Mesenchymal stem cell (in vitro differentiated cells and primary cell): Measurements from ENCODE around the gene ZCCHC13. TPM values are rescaled to one million over a fixed set of nuclear protein-coding genes. Genes with fewer than 3 reads are reported as not detected.

Experiments used
- DNase-seq: peaks from one replicate; pipeline ENCODE4 v3.0.0-alpha.2; 2013
- H2AFZ ChIP-seq: one replicate; pipeline ENCODE4 v1.6.1; 2013; ENCODE audit warnings: low read depth, mild to moderate bottlenecking, control low read depth, inconsistent platforms, low read length, moderate library complexity
- H2AK5ac ChIP-seq: 2 replicates; pipeline ENCODE4 v1.6.1; 2013; ENCODE audit warnings: low read length, moderate library complexity, mild to moderate bottlenecking, inconsistent platforms; ENCODE audit not compliant: severe bottlenecking
- H2BK120ac ChIP-seq: one replicate; pipeline ENCODE4 v1.6.1; 2013; ENCODE audit warnings: low read depth, mild to moderate bottlenecking, inconsistent platforms, low read length, moderate library complexity
- H2BK12ac ChIP-seq, 2 experiments: one replicate each; pipeline ENCODE4 v1.6.1; 2013; ENCODE audit warnings: inconsistent platforms in 2 of 2, low read length in 2 of 2, mild to moderate bottlenecking in 2 of 2, moderate library complexity in 2 of 2, control low read depth in 1 of 2
- H2BK15ac ChIP-seq: one replicate; pipeline ENCODE4 v1.6.1; 2013; ENCODE audit warnings: mild to moderate bottlenecking, low read depth, inconsistent platforms; ENCODE audit not compliant: poor library complexity, severe bottlenecking
- H2BK5ac ChIP-seq: 2 replicates; pipeline ENCODE4 v1.6.1; 2013; ENCODE audit warnings: low read depth, mild to moderate bottlenecking, low read length, control low read depth, inconsistent platforms; ENCODE audit not compliant: poor library complexity, severe bottlenecking
- H3K14ac ChIP-seq, 2 experiments: one replicate each; pipeline ENCODE4 v1.6.1; 2013; ENCODE audit warnings: inconsistent platforms in 2 of 2, low read length in 2 of 2, control low read depth in 1 of 2, mild to moderate bottlenecking in 1 of 2, moderate library complexity in 1 of 2
- H3K18ac ChIP-seq, 2 experiments: one replicate each; pipeline ENCODE4 v1.6.1; 2013; ENCODE audit warnings: inconsistent platforms in 2 of 2, low read length in 2 of 2, control low read depth in 1 of 2, low read depth in 1 of 2, mild to moderate bottlenecking in 1 of 2
- H3K23ac ChIP-seq, 2 experiments: one replicate each; pipeline ENCODE4 v1.6.1; 2013; ENCODE audit warnings: inconsistent platforms in 2 of 2, low read length in 2 of 2, mild to moderate bottlenecking in 2 of 2, moderate library complexity in 2 of 2, control low read depth in 1 of 2
- H3K27ac ChIP-seq: 2 replicates; pipeline ENCODE4 v1.5.1; 2013; ENCODE audit warnings: mild to moderate bottlenecking, moderate library complexity, low read length, control low read depth, inconsistent platforms; ENCODE audit not compliant: poor library complexity, severe bottlenecking
- H3K27me3 ChIP-seq, 2 experiments: 2 replicates each; pipeline versions ENCODE4 v1.6.1 to v1.7.0; 2013; ENCODE audit warnings: low read length in 2 of 2, mild to moderate bottlenecking in 2 of 2, moderate library complexity in 2 of 2, control low read depth in 1 of 2, inconsistent platforms in 1 of 2; ENCODE audit not compliant: control insufficient read depth in 1 of 2, insufficient read depth in 1 of 2
- H3K36me3 ChIP-seq, 2 experiments: 2 replicates each; pipeline versions ENCODE4 v1.6.1 to v1.7.0; 2013; ENCODE audit warnings: low read length in 2 of 2, control low read depth in 1 of 2, inconsistent platforms in 1 of 2, low read depth in 1 of 2, mild to moderate bottlenecking in 1 of 2; ENCODE audit not compliant: insufficient read depth in 2 of 2, control insufficient read depth in 1 of 2
- H3K4ac ChIP-seq, 2 experiments: one replicate each; pipeline ENCODE4 v1.6.1; 2013; ENCODE audit warnings: inconsistent platforms in 2 of 2, low read length in 2 of 2, mild to moderate bottlenecking in 2 of 2, moderate library complexity in 2 of 2, control low read depth in 1 of 2, low read depth in 1 of 2
- H3K4me1 ChIP-seq: 2 replicates; pipeline ENCODE4 v1.6.1; 2013; ENCODE audit warnings: low read depth, low read length, control low read depth; ENCODE audit not compliant: control insufficient read depth, insufficient read depth
- H3K4me2 ChIP-seq: 2 replicates; pipeline ENCODE4 v1.6.1; 2013; ENCODE audit warnings: low read length, mild to moderate bottlenecking, inconsistent platforms; ENCODE audit not compliant: poor library complexity, severe bottlenecking
- H3K4me3 ChIP-seq, 2 experiments: 2 replicates each; pipeline versions ENCODE4 v1.5.1 to v1.7.0; 2013; ENCODE audit warnings: low read length in 2 of 2, mild to moderate bottlenecking in 2 of 2, control low read depth in 1 of 2, low read depth in 1 of 2; ENCODE audit not compliant: insufficient read depth in 1 of 2
- H3K79me1 ChIP-seq: replicated peaks from 2 replicates; pipeline ENCODE4 v1.6.1; 2013; ENCODE audit warnings: mild to moderate bottlenecking, control low read depth, low read length, inconsistent platforms; ENCODE audit not compliant: poor library complexity, severe bottlenecking
- H3K9ac ChIP-seq: 2 replicates; pipeline ENCODE4 v1.7.0; 2013; ENCODE audit warnings: mild to moderate bottlenecking, low read length, moderate library complexity
- H3K9me3 ChIP-seq: 2 replicates; pipeline ENCODE4 v1.7.0; 2013; ENCODE audit warnings: mild to moderate bottlenecking, low read length; ENCODE audit not compliant: control insufficient read depth
- H4K8ac ChIP-seq: one replicate; pipeline ENCODE4 v1.6.1; 2013; ENCODE audit warnings: inconsistent platforms, mild to moderate bottlenecking, low read length, moderate library complexity
- H4K91ac ChIP-seq: one replicate; pipeline ENCODE4 v1.6.1; 2013; ENCODE audit warnings: mild to moderate bottlenecking, low read length, inconsistent platforms
- WGBS: methylation state at CpG from one replicate; pipeline ENCODE4 v1.1.7; 2013; ENCODE audit warnings: mixed read lengths; 5-methylcytosine and 5-hydroxymethylcytosine counted together
- small RNA-seq: library from polyadenylated mRNA; stranded (forward); fragments of <200 nt; extraction: miRNeasy Mini kit (QIAGEN cat#:217004); gene quantifications from one replicate; pipeline ENCODE3, GENCODE V24; 2013; ENCODE audit warnings: low read depth

ZCCHC13 gene

DNA sequence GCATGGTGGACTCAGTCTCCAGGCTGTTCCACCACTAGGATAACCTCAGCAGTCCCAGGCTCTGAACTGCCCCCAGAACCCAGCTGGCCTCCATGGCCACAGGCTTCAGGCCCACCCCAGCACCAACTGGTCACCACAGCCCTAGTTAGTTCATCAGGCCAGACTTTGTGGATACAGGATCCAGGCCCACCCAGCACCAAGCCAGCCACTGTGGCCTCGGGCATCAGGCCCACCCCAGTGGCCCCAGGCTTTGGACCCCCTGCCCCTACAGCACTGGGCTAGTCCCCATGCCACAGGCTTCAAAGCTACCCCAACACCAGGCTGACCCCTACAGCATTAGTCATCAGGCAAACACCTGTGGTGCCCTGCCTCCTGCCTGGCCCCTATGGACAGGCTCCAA is 50.0 kb downstream of the ZCCHC13 start:
- H3K18ac ChIP-seq: no peak overlapping the region
- no peaks in the 10 kb centered on the region for H3K36me3 ChIP-seq
- no peak overlapping the region for H2BK120ac ChIP-seq
- H2BK15ac ChIP-seq: no peak overlapping the region
- H3K9me3 ChIP-seq: no peaks in the 10 kb centered on the region
- no peak overlapping the region for H4K8ac ChIP-seq
- WGBS: 45% methylated on average over 1 of the region's 1 CpG
- H2BK5ac ChIP-seq: no peak overlapping the region
- no peak overlapping the region for H3K23ac ChIP-seq
- H2BK12ac ChIP-seq: no peak overlapping the region
- H2AFZ ChIP-seq: no peak overlapping the region
- peaks cover 0 to 6% of the 10 kb centered on the region in 2 experiments for H3K27me3 ChIP-seq
- no peak for DNase-seq
- H3K9ac ChIP-seq: no peak overlapping the region
- no peaks in the 10 kb centered on the region for H3K4me1 ChIP-seq
- H3K4ac ChIP-seq: no peak overlapping the region
- H3K4me2 ChIP-seq: no peak overlapping the region
- H3K27ac ChIP-seq: no peak overlapping the region
- H3K14ac ChIP-seq: no peak overlapping the region
- no peak overlapping the region for H3K4me3 ChIP-seq
- H2AK5ac ChIP-seq: no peak overlapping the region
- peak overlapping the region; percentile 39 for H4K91ac ChIP-seq
- H3K79me1 ChIP-seq: no peaks in the 10 kb centered on the region

Small RNA genes within 50 kb of the gene (small RNA-seq; reads per million reads assigned to genes)
- gene AC004386.2: not detected
- 1,178 reads per million, percentile 97 among the genes with 10 or more reads in this experiment for gene MIR374A
- gene MIR545: 5.2 reads per million, percentile 56 among the genes with 10 or more reads in this experiment
- not detected for gene RF02119
- not detected for gene RF02120
- gene RF02121: not detected
- not detected for gene RF02122
- gene RF02123: not detected
